HCT116 (cell line): ENCODE results near the gene TNIK.

Experiments
- CEBPB ChIP-seq: IDR thresholded peaks from 2 replicates; pipeline ENCODE4 v1.6.1; 2012; ENCODE audit warnings: low read depth
- CTCF ChIP-seq, 3 experiments: fragments of 200-600 bp in 1 of 3; sonication (generic) in 1 of 3; IDR thresholded peaks in 2 of 3; conservative IDR thresholded peaks in 1 of 3; 2 replicates each; pipeline ENCODE4 v1.5.1; 2012 to 2017; ENCODE audit warnings: low read depth in 2 of 3, low read length in 2 of 3, antibody characterized with exemption in 1 of 3, borderline replicate concordance in 1 of 3, control low read depth in 1 of 3, mild to moderate bottlenecking in 1 of 3, mixed read lengths in 1 of 3, mixed run types in 1 of 3, moderate library complexity in 1 of 3; ENCODE audit not compliant: insufficient read depth in 1 of 3
- EGR1 ChIP-seq: IDR thresholded peaks from 2 replicates; pipeline ENCODE4 v1.6.1; 2012; ENCODE audit warnings: low read depth
- EZH2 ChIP-seq: fragments of 200-600 bp; sonication (generic); IDR thresholded peaks from 2 replicates; pipeline ENCODE4 v1.6.1; 2017; ENCODE audit warnings: antibody characterized with exemption, mixed run types
- EZH2phosphoT487 ChIP-seq: fragments of 200-600 bp; IDR thresholded peaks from 2 replicates; pipeline ENCODE4 v1.6.1; 2018; ENCODE audit warnings: antibody characterized with exemption, borderline replicate concordance
- POLR2A ChIP-seq: IDR thresholded peaks from 2 replicates; pipeline ENCODE4 v1.7.0; 2011; ENCODE audit warnings: borderline replicate concordance; ENCODE audit not compliant: insufficient read depth, insufficient read length; ENCODE audit errors: extremely low read depth
- POLR2AphosphoS5 ChIP-seq: IDR thresholded peaks from 2 replicates; pipeline ENCODE4 v1.6.1; 2011; ENCODE audit warnings: mild to moderate bottlenecking, low read depth, low read length, moderate library complexity
- SIN3A ChIP-seq: IDR thresholded peaks from 2 replicates; pipeline ENCODE4 v1.6.1; 2012; ENCODE audit warnings: low read depth
- SP1 ChIP-seq: IDR thresholded peaks from 2 replicates; pipeline ENCODE4 v1.6.1; 2012; ENCODE audit warnings: low read depth
- YY1 ChIP-seq: IDR thresholded peaks from 2 replicates; pipeline ENCODE4 v1.6.1; 2011; ENCODE audit warnings: low read length, low read depth, moderate library complexity, mild to moderate bottlenecking; ENCODE audit not compliant: insufficient replicate concordance; ENCODE audit errors: extremely low read depth
- ZBTB33 ChIP-seq: IDR thresholded peaks from 2 replicates; pipeline ENCODE4 v1.6.1; 2011; ENCODE audit warnings: mild to moderate bottlenecking, low read length, moderate library complexity; ENCODE audit not compliant: insufficient replicate concordance; ENCODE audit errors: extremely low read depth
- ZFX ChIP-seq: fragments of 450-650 bp; IDR thresholded peaks from 2 replicates; pipeline ENCODE4 v1.6.1; 2017
- ZNF274 ChIP-seq: fragments of 200-500 bp; sonication (Bioruptor generic); IDR thresholded peaks from 2 replicates; pipeline ENCODE4 v1.6.1; 2014; ENCODE audit warnings: mild to moderate bottlenecking, low read depth, low read length, inconsistent platforms
- TF ChIP-seq, protein P1 (sequence below): IDR thresholded peaks from 2 replicates; pipeline ENCODE4 v1.6.1; 2012

- no peak for TF ChIP-seq POLR2A
- TF ChIP-seq CTCF (IDR thresholded peaks at IDR 0.05 in 2 of 3, conservative IDR thresholded peaks at IDR 0.05 in 1 of 3; ENCODE audit: borderline replicate concordance in 1 of 3, insufficient read depth in 1 of 3, low read depth in 2 of 3, low read length in 2 of 3), result no peak
- TF ChIP-seq SIN3A, result no peak
- no peak for TF ChIP-seq ZBTB33
- TF ChIP-seq EZH2phosphoT487, result no peak
- no peak for TF ChIP-seq YY1
- no peak for TF ChIP-seq EZH2
- no peak for TF ChIP-seq SP1
- TF ChIP-seq, protein P1, sequence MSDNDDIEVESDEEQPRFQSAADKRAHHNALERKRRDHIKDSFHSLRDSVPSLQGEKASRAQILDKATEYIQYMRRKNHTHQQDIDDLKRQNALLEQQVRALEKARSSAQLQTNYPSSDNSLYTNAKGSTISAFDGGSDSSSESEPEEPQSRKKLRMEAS, result no peak
- no peak for TF ChIP-seq POLR2AphosphoS5
- no peak for TF ChIP-seq ZNF274
- TF ChIP-seq CEBPB, result no peak
- TF ChIP-seq EGR1, result no peak
- no peak for TF ChIP-seq ZFX
Measured at GRCh38 chr3:171342200-171342599, 118.0 kb downstream of the TNIK start.
